Amniotic epithelial cell (primary cell): ENCODE data around the gene ZDHHC14.

ENCODE experiments used
- DNase-seq: peaks from one replicate; pipeline ENCODE4 v3.0.0-alpha.2; 2010; ENCODE audit warnings: low read depth

The ZDHHC14 gene

DNA sequence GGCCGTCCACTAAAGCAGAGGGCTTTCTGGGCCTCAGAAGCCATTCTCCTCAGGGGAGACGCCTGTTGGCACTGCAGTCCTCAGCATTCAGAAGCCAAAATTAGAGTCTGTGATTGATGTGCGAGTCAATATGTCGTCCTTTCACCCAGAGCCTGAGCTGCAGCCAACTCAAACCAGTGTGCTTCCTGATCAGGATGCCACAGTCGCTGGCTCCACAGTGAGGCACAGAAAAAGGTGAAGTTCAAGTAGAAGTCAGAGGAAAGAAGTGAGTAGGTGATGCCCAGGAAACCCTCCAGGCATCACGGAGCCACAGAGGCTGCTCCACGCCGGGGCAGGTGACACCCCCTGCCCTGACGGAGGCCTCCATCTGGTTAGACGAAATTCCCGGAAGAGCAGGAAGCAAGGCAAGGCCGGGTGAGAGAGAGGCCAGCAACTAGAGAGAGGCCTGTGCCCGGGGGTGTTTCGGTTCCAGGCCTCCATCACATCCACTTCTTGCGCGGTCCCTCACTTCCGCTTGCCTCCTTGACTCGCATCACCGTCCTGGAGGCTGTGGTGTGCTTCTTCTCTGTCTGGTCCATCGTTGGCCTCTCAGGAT is 264.3 kb downstream of the ZDHHC14 start:
- no peak for DNase-seq

DNA sequence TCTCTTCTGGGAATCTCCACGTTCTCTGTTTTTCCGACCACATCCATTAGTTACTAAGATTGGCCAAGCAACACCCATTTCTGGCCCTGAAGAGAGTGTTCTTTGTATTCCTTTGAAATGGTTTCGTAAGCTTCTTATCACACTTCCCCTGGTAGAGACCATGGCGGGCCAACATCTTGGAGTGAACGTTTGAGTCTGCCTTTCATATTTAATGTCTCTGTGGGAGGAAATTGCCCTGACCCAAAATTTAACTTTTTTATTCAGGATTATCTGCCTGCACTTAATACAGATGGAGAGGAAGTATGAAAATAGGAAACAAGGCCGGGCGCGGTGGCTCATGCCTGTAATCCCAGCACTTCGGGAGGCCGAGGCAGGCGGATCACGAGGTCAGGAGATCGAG is 265.0 kb downstream of the ZDHHC14 start:
- DNase-seq: no peak

DNA sequence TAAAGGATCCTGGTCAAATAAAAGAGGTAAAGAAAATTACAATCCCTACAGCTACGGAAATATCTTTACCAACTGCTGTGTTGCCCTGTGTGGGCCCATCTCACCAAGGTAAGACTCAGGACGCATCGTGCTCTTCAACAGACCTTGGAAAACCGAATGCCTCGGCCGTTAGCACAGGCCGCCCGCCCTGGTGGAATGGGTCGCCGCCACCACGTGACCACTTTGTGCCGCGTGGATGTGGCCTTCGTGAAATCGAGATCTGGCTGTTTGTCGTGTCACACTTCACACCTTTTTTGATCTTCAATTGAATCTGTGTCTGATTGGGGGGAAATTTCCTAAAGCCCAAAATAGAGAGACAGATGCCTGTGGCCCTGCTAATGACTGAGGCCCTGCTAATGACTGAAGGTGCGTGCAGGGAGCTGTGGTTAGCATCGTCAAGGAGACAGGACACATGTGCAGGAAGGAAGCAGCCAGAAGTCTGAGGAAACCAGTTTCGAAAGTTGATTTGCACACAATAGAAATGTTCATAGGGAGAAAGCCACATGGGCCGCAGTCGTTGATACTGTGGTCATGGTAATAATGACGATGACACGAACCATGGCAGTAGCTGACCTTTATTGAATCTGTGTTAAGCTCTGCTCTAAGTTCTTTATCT is 266.4 kb downstream of the ZDHHC14 start:
- no peak for DNase-seq

DNA sequence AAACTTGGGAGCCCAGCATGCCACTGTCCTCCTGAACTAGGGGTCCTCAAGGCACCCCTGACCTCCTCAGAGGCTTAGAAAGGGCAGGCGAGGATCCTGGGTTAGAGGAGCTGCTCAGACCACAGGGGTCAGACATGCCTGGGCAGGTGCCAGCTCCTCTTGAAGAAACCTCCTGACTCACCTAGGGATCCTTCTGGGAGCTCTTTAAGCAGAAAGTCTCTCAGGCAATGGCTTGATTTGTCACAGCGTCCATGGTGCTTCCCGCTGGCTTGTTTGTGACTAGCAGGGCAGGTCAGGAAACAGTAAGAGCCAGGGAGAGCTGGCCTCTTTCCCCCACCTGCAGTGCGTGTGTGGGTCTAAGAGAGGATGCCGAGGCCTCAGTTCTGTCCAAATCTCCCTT is 267.6 kb downstream of the ZDHHC14 start:
- no peak for DNase-seq

DNA sequence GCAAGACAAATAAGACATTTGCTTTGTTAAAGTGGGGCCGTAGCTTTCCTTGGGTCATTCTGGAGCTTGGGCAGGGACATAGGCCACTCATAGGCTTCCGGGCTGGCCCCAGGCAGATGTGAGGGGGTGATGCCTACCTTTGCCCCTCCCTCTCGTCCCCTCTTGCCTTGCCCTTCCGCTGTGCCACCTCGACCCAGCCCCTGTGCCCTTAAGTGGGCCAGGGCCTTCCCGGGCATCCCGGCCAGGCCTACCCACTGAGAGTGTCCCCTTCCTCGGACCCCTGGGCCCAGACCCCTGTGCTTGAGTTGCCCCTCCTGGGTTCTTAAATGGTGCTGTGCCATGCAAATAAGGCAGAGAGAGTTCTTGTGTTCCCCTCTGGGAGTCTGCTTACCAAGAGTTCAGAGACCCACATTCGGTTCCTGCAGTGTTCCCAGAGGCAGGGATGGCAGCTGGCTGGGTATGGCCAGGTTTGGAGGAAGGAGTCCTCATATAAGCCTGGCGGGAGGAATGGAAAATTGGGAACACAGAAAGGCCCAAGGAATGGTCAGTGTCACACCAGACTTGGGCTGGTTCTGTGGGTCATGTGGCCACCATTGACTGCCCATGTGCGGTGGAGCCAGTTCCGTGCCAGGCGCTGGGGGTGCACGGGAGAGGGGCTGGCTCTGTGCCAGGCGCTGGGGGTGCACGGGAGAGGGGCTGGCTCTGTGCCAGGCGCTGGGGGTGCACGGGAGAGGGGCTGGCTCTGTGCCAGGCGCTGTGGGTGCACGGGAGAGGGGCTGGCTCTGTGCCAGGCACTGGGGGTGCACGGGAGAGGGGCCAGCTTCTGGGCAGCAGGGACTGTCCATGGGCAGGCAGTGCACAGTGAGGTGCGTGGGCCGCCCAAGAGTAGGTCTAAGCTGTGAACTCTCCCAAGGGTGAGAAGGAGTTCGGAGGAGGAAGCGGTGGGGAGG is 268.6 kb downstream of the ZDHHC14 start:
- DNase-seq: no peak

DNA sequence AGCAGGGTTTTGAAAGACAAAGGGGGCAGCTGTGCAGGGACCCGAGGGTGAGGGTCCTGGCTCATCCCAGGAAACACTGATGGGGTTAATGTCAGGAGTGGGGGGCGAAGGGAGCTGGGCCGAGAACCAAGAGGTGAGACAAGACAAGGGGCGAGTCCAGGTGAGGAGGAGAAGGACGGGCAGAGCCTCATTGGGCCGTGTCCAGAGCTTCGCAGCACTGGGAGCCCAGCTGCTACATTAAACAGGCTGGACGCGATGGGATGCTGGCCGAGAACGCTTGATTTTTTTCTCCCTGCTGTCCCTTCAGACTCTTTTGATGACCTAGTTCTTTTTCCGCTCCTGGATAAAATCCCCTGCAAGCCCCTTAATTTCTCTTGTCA is 269.3 kb downstream of the ZDHHC14 start:
- no peak for DNase-seq

DNA sequence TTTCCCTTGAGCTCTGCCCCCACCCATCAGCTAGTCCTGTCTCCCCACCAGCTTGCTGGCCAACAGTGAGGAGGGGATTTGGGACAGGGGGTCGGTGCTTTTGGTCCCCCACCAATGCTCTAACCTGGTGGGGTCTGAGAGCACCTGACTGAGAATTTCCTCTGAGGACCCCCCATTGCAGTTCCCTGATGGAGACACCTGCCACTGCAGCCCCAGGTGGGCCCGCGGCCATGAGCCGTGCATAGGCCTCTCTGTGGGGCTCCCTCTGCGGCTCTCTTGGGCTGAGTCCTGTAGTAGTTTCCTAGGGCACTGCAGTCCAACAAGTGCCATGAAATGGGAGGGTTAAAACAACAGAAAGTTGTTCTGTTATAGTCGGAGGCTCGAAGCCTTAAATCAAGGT is 269.8 kb downstream of the ZDHHC14 start:
- no peak for DNase-seq

DNA sequence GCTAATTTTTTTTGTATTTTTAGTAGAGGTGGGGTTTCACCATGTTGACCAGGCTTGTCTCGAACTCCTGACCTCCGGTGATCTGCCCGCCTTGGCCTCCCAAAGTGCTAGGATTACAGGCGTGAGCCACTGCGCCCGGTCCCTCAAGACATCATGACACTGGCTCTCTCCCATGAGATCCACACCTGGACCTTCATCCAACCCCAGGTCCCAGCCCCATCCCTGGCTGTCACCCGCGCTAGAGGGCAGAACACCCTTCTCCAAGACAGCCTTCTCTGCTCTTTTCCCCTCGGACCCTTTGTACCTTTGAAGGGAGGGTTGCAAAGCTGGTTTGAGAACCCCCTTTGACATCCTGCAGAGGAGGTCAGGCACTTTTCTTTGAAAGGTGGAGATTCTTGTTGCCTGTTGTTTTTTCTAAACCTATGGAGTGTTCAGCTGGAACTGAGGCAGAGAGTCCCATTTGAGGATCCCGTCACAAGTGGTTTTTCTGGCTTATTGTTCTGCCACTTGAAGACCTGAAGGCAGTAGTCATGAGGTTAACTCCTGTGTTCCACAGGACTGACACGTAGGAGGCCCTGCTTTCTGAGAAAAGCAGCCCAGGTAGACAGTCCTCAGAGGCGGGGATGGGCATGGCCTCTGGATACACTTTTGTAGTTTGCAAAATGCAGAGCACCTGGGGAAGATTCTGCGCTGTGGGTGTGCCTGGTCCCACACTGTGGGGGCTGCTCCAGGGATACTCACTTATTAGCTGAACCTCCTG is 270.9 kb downstream of the ZDHHC14 start:
- DNase-seq: no peak

DNA sequence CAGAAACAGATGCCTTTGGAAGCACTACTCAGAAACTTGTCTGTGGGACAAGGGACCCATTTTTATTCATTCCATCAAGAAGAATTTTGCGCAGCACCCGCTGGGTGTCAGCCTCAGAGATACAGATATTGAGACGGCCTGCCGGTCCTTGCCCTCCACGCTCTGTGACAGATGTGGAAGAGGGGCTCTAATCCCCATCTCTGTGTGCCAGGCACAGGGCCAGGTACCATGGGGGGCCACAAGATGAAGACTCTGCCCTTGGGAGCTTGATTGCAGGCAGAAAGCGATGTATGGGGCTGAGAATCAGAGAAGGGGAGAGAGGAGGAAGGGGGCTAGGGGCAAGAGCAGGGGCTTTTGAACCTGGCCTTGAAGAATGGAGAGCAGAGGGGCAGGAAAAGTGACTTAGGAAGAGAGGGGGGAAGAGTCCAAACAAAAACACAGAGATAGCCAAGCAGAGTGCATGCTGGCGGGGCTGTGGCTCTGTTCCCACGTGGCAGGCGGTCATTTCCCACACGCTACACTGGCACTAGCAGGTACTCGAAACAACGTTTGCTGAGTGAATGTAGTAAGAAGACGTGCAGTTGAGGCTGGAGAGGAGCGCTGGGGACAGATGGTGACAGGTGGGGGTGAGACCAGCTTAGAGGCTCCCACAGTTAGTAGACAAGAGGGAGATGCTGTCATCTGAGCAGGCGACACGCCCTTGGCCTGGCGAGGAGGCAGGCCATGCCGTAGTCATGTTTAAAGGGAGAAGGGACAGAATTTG is 271.8 kb downstream of the ZDHHC14 start:
- no peak for DNase-seq

DNA sequence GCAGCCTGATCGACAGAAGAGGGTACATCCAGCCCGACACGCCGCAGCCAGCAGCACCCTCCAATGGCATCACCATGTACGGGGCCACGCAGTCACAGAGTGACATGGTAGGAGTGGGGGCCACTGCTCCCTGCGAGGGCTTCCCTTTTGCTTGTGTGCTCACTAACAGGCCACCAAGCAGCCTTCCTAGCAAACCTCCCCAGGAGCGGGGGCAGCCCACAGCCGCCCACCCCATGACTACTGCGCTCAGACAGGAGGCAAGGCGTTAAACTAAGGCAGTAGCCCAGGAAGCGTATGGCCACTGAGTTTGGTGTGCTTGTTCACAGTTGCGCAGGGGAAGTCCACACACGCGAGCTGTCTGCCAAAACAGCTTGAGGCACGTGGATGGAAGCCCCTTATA is 272.5 kb downstream of the ZDHHC14 start:
- DNase-seq: no peak

DNA sequence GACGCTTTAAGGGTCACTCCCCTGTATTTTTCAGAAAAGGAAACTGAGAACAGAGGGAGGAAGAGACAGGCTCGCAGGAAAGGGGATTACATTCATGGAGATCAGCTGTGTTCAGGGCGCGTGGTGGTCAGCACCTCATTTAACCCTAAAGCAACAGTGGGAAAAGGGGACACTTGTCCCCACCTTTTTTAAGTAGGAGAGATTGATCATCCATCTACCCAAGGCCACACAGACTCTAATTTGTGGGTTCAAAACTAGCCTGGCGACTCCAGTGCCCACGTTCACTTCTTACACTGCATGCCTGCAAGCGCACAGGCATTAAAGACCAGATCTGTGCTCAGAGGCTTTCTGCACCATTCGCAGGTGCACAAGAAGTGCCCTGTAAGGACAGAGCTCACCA is 274.1 kb downstream of the ZDHHC14 start:
- DNase-seq: no peak

DNA sequence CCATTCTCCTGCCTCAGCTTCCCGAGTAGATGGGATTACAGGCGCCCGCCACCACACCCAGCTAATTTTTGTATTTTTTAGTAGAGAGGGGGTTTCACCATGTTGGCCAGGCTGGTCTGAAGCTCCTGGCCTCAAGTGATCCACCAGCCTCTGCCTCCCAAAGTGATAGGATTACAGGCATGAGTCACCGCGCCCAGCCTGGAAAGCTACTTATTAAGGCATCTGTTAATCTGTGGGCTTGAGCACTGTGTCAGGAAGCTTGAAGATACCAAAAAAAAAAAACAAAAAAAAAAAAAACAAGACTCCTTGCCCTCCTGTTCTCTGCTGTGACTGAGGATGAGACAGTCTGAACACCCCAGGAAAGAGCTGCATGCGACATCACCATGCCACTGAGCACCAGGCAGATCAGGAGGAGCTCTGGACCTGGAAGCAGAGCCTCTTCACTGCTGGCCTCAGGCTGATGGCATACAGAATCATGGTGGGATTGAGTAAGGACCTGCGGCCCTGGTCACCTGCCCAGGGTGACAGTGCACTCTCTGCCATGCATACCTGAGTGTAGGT is 275.5 kb downstream of the ZDHHC14 start:
- peak; percentile 42 for DNase-seq

DNA sequence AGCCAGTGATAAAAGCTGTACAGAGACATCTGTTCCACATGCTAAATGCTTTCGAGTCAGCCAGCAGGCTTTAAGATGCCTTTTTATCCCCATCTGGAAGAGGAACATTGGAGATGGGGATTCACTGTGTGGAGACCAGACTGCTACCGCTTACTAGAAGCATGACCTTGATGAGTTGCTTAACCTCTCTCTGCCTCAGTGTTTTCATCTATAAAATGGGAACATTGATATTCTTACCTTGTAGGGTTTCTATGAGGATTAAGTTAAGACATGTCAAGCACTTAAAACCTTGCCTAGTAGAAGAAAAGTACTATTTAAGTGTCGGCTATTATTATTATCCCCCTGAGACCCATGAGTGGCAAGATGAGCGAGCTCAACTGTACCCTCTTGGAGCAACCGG is 276.8 kb downstream of the ZDHHC14 start:
- no peak for DNase-seq

DNA sequence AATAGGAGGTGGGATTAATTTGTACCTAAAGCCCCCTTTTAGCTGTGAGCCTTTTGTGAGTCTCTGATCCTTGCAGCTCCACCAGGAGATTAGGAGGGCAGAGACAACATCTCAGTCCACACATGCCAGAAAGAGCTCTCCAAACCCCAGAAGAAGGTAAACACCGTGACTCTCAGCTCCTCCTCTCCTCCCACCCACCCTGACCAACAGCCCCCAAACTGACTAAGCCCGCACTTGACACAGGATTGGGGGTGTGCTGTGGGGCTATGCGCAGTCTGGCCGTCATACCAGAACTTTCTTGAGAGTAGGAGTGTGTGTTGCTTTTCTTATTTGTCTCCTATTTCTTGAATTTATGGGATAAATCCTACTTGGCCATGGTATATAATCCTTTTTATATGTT is 277.3 kb downstream of the ZDHHC14 start:
- no peak for DNase-seq

DNA sequence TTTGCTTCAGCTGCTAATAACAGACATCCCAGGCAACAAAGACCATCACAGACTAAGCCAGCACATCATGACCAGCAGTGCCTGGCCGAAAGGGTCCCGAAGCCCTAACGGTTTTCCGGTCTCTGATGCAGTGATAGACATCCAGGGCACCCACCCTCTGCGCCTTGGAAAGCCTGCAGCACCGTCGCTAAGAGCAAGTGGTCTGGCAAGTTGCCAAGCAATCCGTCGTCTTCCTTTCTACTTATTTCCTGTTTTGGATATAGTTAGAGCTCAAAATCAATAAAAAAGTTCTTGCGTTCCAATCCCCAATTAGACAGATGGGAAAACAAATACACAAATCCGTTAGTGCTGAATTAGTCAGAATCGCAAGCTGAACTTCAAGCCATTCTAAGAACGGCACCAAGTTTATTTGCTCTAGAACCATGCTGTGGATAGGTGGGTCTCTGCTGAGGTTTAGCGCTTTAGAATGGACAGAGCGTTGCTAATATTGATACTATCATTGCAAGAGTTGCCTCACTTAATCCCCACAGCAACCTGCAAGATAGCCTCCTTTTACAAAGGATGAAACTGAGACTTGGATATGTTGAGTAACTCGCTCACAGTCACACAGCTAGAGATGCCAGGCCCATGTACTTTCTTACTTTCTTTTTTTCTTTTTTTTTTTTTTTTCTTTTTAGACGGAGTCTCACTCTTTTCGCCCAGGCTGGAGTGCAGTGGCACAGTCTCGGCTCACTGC is 278.7 kb downstream of the ZDHHC14 start:
- no peak for DNase-seq

DNA sequence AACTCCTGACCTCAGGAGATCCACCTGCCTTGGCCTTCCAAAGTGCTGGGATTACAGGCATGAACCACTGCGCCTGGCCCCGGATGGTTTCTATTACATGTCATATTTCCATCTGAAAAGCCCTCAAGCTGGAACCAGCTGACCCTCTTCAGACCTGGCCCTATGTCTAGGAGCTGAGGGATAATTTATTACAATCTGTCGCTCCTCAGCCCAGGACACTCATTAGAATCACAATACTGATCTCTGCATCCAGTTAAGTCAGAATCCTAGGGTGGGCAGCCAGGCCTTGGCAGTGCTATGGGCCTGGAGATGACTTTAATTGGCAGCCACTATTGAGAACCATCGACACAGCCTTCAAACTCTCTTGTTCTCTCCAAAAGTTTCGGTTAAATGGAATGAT is 279.4 kb downstream of the ZDHHC14 start:
- no peak for DNase-seq

DNA sequence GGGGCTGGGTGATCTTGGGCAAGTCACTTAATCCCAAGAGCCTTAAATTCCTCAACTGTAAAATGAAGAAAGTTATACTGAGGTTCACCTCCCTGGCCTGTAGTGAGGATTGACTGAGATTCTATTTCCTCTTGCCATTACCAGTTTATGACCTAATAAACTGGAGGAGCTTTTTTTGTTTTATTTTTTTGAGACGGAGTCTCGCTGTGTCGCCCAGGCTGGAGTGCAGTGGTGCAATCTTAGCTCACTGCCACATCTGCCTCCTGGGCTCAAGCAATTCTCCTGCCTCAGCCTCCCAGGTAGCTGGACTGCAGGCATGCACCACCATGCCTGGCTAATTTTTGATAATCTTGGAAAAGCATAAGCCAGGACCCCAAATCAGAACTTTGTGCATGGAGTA is 280.7 kb downstream of the ZDHHC14 start:
- no peak for DNase-seq

DNA sequence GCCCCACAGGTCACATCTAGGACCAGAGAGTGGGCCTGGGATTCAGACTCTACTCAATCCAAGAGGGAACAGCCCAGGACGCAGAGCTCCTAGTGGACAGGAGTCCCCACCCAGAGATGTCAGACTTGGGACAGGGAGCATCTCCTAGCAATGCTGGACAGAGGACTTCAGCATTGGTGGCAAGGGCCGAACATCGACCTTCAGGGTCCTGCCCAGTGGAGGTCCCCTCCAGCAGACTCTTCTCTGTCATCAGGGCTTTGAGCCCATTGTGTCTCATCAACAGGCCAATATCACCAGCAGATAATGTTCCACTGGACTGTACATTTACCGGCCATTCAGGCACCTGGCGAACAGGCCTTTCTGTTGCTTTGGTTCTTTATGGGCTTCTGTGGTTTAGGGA is 282.3 kb downstream of the ZDHHC14 start:
- no peak for DNase-seq

DNA sequence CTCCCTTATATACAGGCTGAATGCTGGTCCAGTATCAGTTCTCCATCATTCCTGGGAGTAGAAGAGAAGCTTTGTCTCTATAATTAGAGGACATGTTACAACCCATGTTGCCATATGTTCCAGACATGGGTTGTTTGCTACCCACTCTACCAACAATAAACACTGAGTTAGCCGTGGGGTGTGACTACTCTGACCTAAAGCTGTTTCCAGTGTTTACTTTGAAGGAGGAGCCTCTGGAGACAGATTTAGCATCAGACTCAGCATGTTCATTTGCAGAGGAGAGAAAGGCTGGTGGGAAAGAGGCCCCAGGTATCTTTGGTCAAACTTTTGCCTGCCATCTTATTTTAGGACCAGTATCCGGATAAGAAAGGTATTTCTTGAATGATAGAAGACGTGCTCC is 284.2 kb downstream of the ZDHHC14 start:
- no peak for DNase-seq

DNA sequence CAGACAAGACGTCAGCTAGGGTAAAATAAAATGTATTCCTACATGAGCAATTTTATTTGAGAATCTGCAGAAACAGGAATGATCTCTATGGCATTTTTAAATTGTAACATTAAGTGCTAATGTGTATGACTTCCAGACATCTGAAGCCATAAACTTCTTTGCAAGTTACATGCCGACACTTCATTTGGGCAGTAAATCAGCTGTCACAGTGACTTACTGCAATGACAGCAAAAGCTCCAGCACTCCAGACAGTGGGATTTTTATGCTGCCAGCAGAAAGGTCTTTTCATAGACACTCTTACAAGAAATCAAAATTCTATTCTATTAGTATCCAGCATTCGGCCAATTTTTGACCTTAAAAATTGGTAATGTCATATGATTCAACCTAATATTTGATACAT is 285.7 kb downstream of the ZDHHC14 start:
- no peak for DNase-seq
